Measurements from ENCODE around the gene TEX26.

Gene TEX26

DNA sequence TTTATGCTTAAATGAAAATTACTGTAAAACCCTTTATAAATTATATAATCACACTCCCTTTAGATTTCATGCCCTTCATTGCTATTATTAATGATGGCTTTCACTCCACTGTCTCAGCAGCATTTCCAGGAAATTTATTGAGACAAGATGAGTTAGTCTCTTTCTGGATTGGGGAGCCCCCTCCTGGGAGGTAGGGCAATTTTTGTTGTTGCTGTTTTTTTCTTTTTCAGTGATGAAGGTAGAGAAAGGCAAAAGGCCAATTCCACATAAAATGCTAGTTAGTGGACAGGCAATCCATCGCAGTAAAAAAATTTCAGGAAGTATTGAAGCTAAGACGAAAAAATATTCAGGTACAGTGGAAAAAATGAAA, 80.2 kb downstream of the TEX26 start:
- DNase-seq (ENCODE audit: low spot score), result peak; percentile 21

DNA sequence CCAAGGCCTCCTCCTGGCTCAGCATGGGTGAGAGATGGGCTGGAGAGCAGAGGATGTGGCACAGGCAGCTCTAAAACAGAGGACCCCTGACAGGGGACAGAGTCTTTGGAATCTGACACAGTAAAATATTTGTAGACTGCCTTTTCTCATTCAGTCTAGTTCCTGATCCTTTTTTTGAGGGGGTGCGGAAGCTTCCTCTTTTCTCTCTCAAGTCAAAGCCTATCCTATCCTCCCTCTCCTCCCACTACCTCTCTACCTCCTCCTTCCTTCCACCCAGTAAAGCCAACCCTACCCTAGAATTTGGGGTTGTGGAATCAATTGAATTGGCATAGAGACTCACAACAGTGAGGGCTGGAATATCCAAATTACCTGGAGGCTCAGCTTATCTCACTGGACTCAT, 82.0 kb downstream of the TEX26 start:
- DNase-seq (ENCODE audit: low spot score), result no peak

DNA sequence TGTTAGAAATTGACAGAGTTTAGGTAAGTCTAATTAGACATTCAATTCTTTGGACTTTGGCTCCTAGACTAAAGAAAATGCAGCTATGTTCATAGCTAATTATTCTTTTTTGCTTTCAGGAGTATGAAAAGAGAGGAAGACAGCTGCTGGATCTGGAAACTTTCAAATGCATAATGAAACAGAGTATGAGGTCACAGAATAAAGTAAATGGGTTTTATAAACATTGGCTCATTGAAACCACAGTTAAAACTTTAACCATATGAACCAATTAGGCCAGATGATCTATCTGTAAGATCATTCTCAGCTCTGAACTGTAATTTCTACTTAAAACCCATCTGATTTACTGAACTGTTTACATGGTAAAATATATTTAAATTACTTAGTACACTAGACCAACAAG, 82.7 kb downstream of the TEX26 start:
- no peak for DNase-seq (ENCODE audit: low spot score)

GRCh38 chr13:31016342-31017325, 84.2 kb downstream of the TEX26 start:
- DNase-seq (ENCODE audit: low spot score), result no peak

DNA sequence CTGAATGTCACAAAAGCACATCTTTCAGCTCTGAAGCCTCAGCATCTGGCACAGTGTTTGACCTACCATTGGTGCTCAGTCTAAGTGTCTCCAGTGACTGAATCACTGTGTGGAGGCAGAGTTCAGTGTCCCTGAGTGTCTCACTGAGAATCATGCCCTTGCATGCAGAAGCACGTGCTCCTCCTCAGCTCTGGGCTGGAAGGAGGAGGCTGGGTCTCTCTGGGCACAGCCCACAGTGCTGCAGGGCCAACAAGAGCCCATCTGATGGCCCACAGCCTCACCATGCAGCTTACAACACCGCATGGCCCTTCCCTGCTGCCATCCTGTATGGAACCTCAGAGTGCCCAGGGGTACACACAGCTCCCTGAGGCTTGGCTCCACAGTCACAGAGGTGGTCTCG, 86.1 kb downstream of the TEX26 start:
- DNase-seq (ENCODE audit: low spot score), result no peak

DNA sequence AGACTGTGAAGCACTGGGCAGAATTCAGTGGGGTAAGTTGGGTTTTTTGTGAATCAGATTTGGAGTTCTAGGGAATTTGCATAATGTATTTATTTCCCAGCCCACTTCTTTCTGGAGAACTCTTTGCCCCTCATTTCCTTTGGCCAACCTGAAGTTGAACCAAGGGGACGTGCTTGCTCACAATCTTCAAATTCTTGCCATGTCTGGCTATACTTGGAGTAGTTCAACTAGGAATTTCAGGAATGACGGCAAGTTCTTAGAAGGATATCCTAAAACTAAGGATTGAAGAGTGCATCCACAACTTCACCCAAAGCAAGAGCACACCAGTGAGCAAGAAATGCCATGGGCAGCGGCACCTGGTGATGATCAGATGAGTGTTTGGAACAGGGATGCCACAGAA, 88.5 kb downstream of the TEX26 start:
- no peak for DNase-seq (ENCODE audit: low spot score)

DNA sequence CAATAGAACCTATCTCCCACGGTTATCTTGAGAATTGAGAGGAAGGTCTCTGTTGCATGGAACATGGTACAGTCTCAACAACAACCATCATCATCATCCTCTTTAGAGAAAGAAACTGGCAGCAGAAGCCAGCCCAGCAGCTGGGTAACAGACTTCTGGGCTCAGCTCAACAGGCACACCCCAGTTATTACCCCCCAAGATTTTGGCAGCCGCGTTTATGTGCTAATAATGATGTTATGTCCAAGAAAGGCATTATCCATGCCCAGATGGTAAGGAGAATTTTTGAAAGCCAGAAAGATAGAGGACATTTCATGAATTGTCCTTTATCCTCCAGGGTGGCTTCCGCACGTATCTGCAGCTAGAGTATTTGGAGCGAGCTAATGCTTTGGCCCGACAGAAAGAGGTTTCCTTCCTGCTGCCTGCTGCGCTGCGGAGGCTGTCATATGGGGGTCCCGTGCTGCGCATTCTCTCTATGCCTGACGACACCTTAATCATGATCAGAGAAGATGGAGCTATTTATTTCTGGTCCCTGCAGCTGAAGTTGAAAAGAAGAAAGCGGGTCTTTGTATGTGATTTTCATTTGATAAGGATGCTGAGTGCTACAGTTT, 89.9 kb downstream of the TEX26 start:
- DNase-seq (ENCODE audit: low spot score), result no peak

- DNase-seq (ENCODE audit: low spot score), result no peak
Measured at GRCh38 chr13:31022928-31023530, 90.6 kb downstream of the TEX26 start.

Data from SW480 (cell line).